HG03571 (cell line): Measurements from ENCODE around the gene RNF26.
A peak's percentile ranks its signal among the peaks of the same experiment; 100 is the strongest.

Source experiments
- ATAC-seq: cut with Tn5 transposase; IDR thresholded peaks from one replicate; pipeline ENCODE4 v1.9.1; 2021; ENCODE audit not compliant: unreplicated experiment

The RNF26 gene

GRCh38 chr11:119350302-119350701, 16.0 kb downstream of the RNF26 start:
- no peak for ATAC-seq

GRCh38 chr11:119351232-119351631, 16.9 kb downstream of the RNF26 start:
- no peak for ATAC-seq

- no peak for ATAC-seq
Observed at GRCh38 chr11:119352857-119353260, 18.5 kb downstream of the RNF26 start.

DNA sequence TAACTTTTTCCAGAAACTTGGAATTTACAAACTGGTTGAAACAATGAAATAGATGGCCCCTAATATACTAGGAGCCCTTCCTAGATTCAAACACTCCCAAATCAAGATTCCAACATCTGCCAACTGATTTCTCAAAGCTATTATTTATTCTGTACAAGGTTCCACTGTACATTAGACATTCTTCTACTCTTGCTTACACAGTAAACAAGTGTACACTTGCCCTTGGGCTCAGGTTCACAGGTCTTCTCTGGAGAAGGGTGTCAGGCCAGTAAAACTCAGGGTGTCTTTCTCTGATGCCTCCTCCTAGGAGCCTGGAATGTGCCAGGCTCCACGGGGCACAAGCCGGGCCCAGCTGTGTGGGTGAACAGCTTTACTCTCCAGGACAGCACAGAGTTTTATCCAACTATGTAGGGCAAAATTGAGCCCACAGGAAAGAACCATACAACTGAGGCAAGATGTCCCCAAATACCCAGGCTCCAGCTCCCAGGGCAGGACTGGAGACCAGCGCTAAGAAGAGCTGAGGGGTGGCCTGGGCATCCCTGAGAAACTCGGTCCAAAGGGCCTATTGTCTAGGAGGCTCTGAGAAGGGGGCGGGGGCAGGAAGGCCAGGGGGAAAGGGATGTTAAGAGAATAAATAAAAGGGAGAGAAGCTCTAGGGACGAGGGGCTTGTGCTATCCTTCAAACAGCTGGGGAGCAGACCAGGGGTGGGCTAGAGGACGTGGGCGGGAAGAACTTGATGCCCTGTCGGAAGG, 20.9 kb downstream of the RNF26 start:
- ATAC-seq: no peak

DNA sequence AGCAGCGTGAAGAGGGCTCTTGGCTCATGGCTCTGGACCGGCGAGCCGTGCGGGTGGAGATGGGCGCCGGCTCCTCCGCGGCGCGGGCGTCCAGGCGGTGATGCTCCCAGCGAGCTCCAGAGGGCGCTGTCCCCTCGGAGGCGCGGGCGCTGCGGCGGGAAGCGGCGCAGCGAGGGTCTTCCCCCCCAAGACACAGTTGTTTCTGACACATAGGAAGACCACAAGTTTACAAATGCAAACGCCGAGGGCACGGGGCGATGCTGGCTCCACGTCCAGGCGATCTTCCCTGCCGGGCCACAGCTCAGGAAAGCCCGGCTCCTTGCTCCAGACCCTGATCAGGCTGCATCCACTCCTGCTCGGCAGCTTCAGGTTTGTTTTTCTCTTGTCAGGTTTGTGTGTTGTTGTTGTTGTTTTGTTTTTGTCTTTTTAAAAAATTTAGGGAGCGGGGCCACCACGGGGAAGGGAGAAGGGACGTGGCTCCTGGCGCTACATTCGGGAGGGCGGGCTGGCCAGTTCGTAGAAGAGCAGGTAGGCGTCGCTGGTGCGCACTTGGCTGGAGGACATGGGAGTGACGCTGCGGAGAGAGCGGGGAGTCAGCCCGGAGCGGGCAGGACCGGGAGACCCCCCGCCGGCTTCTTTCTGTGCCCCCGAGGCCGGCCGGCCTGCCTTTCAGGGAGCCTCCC, 22.2 kb downstream of the RNF26 start:
- ATAC-seq: peak; percentile 67

DNA sequence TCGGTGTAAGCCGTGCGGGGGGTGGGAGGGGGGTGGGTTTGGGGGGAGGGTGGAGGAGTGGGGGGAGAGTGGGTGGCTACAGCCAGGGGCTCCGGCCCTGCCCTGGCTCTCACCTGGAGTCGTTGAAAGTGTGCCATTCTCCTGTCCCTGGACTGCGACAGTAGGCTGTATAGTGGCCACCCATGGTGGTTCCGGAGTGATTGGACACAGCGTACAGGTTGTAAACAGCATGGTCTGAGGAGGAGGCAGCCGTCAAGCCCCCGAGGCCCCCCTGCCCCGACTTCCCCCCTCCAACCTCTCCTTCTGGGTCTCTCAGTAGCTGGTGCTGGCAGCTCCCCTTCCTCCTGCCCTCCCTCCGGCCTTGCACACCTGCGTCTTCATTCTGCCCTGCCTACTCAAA, 22.7 kb downstream of the RNF26 start:
- ATAC-seq: no peak

DNA sequence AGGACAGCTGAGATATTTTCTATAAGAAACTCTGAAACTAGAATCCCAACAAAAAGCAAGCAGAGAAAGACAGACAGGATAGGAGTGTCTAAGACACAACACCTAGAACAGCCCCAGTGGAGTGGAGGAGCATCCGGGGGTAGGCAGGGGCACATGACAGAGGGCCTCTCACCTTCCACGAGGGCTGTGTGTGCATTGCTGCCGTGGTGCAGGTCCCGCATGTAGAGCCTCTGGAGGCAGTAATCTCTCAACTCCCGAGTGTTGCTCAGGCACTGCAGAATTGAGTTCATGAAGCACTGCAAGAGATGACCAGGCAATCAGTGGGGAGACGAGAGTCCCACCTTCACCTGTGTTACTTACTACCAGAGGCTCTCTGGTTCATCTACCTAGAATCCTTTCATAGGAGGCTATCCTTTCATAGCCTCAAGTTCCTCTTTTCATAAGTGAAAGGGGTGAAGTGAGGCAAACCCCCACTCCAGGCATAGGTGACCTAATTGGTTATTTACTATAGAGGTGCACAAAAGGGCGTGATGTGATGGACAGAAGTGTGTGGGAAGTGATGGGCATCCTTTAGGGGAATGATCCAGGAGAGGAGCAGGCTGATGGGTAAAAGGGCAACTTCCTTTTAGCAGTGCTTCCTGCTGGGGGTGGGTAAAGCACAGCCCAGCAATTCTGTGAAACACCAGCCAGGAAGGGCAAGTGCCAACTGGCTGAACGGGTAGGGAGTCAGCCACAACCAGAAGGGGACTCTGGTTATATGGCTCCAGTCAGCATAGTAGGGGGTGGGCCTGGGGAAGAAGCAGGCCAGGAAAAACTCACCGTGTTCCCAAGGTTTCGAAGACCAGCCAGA, 25.3 kb downstream of the RNF26 start:
- no peak for ATAC-seq

DNA sequence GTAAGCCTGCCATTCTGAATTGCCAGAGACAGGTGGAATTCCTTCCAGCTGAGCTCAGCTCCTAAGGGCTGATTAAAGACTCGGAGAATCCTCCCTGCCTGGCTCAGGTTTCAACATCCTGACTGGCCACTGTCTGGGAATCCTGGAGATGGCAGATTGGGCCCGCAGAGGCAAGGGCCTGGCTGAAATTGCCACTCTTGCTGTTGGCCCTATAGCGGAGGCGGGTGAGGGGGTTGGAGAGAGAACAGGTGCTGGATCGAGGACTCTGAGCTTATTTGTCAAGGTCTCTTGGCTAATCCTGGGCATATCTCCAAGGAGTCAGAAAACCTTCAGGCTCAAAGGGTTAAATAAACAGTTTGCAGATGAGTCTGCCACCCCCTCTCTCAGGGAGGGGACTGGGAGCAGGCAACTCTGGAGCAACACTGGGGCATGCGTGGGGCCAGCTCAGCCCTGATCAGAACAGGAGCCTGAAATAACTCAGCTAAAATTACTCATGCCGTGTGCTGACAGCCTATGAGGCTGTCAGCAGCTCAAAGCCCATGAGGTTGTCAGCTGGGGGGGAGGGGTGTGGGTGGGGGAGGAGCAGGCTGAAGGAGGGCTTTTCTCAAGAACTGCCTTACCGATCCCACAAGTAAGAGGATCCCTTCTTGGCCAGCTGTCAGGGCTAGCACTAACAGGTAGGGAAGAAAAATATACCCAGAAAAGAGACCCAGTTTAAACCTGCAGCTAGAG, 26.9 kb downstream of the RNF26 start:
- no peak for ATAC-seq

DNA sequence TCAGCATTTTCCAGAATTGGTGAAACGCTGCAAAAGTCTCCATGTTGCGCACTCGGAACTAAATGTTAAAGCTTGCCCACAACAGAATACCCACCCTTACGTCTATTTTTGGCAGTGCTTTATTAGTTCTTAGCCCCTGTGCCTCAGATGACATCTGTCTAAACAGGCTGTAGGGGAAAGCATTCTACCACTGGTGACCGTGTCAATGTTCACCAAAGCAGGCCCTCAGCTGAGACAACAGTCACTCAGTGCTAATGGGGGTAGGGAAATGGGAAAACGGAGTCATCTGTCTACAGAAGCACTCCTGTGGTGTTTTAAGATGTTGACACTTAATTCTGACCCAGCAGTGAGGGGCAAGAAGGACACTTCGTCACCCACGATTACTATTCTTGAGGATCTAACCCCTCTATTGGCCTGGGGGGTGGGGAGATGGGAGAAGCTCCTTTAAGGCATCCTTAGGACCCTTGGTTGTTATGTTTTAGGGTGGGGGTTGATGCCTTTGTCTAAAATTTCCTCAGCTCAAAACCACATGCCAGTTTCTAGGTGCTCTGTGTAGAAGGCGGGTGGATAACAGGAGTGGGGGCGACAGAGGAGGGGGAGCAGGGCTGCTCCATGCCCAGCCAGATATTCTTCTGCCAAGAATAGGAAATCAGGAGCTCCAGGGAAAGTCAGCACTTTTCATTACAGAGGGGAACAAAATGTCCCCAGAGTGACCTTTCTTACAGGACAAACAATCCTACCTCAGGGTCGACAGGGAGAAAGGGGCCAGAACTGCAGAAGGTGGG, 27.8 kb downstream of the RNF26 start:
- no peak for ATAC-seq

GRCh38 chr11:119362741-119363080, 28.4 kb downstream of the RNF26 start:
- no peak for ATAC-seq

DNA sequence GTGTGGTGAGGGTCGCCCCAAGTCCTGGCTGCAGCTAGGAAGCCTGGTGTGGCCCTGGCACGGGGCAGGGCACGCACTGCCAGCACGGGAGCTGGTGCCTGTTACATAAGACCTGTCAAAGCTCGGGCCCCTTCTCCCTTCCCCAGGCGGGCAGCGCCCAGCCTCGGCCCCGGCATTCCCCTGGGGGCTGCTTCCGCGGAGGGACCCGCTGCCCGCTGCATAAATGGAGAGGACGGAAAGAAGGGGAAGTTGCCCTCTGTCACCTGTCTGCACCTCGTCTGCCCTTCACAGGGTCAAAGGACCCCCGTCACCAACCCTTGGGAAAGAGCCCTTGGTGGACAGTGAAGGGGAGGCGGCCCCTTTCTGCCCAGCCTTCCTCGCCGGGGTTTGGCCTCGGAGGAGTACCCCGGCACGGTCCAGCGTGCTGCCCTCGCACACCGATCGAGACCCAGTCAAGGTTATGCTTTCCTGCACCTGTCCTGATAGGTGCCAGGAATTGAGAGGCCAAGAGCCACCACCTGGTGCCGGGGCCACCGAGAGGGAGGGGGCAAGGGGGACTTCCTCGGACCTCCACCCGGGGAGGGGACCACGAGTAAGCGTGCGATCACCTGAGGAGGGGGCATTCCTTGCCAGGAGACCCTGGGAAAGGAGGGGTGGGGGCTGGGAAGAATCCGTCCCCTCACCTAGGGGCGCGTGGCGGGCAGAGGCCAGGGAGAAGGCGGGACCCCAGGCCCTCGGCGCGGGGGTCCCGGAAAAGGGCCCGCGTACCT, 28.9 kb downstream of the RNF26 start:
- ATAC-seq: no peak

GRCh38 chr11:119363851-119364590, 29.7 kb downstream of the RNF26 start:
- ATAC-seq: no peak

GRCh38 chr11:119365071-119365591, 30.8 kb downstream of the RNF26 start:
- no peak for ATAC-seq

- ATAC-seq: no peak
Observed at GRCh38 chr11:119366690-119367620, 32.6 kb downstream of the RNF26 start.

- no peak for ATAC-seq
Observed at GRCh38 chr11:119367661-119368120, 33.4 kb downstream of the RNF26 start.

- ATAC-seq: no peak
Observed at GRCh38 chr11:119368121-119369034, 34.1 kb downstream of the RNF26 start.
